ENCODE results near the gene DPY30. TPM values are rescaled to one million over a fixed set of nuclear protein-coding genes. Genes with fewer than 3 reads are reported as not detected.
A peak's percentile ranks its signal among the peaks of the same experiment; 100 is the strongest.

The DPY30 gene
- 70.1 TPM for total RNA-seq (ENCODE audit: unreplicated experiment)
- long read RNA-seq, transcript DPY30-202 (5 exons, 708 nt), result major isoform, 20 of 28 reads
- long read RNA-seq, partial matches to known transcripts, result 2 of 28 reads
- long read RNA-seq, other reads (novel, unspliced or antisense), result 3 of 28 reads

- TF ChIP-seq, protein P1, sequence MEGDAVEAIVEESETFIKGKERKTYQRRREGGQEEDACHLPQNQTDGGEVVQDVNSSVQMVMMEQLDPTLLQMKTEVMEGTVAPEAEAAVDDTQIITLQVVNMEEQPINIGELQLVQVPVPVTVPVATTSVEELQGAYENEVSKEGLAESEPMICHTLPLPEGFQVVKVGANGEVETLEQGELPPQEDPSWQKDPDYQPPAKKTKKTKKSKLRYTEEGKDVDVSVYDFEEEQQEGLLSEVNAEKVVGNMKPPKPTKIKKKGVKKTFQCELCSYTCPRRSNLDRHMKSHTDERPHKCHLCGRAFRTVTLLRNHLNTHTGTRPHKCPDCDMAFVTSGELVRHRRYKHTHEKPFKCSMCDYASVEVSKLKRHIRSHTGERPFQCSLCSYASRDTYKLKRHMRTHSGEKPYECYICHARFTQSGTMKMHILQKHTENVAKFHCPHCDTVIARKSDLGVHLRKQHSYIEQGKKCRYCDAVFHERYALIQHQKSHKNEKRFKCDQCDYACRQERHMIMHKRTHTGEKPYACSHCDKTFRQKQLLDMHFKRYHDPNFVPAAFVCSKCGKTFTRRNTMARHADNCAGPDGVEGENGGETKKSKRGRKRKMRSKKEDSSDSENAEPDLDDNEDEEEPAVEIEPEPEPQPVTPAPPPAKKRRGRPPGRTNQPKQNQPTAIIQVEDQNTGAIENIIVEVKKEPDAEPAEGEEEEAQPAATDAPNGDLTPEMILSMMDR (IDR thresholded peaks at IDR 0.05; ENCODE audit: unreplicated experiment), result no peak
- Mint-ChIP-seq H3K36me3 (ENCODE audit: low read depth, unreplicated experiment) (no peaks in the 10 kb centered on the region), H3K9me3 (ENCODE audit: unreplicated experiment) (no peaks in the 10 kb centered on the region), H3K27me3 (ENCODE audit: unreplicated experiment) (no peaks in the 10 kb centered on the region), H3K27ac (ENCODE audit: unreplicated experiment) (peak within 1 kb of the TSS; percentile 91), H3K4me3 (ENCODE audit: unreplicated experiment) (peak within 1 kb of the TSS; percentile 97), H3K4me1 (ENCODE audit: unreplicated experiment) (peaks cover 6% of the 10 kb centered on the region)
- peak; percentile 91 for DNase-seq (ENCODE audit: low spot score)
These were observed at the start of gene DPY30 for GRCh38 chr2:32039447-32040219. TSS of gene DPY30 (minus strand) at chr2:32039805. CDS start at chr2:32039456, 349 bp downstream.

DNA sequence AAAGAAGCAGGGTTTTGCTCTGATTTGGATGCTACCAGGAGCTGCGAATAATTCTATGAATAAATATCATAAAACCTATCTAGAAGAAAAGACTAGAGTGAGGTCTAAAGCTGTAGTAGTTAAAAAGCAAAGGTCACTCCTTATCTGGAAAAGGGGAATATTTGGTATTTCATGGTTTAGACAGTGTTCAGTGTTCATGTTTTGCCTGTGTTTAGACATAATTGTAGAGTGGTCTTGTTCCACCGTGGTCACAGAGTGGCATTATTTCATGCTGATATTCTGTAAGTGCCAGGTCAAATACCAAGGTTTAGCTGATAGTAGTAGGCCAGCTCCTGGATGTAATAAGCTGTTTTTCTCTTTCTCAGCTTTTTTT, 34.5 kb upstream of the DPY30 start:
- DNase-seq (ENCODE audit: low spot score), result no peak
- no peaks in the 10 kb centered on the region for H3K36me3 Mint-ChIP-seq (ENCODE audit: low read depth, unreplicated experiment)
- H3K4me3 Mint-ChIP-seq (ENCODE audit: unreplicated experiment), result no peak overlapping the region
- no peaks in the 10 kb centered on the region for H3K4me1 Mint-ChIP-seq (ENCODE audit: unreplicated experiment)
- H3K9me3 Mint-ChIP-seq (ENCODE audit: unreplicated experiment), result no peaks in the 10 kb centered on the region
- no peaks in the 10 kb centered on the region for H3K27me3 Mint-ChIP-seq (ENCODE audit: unreplicated experiment)
- TF ChIP-seq, protein P1 (IDR thresholded peaks at IDR 0.05; ENCODE audit: unreplicated experiment), result no peak
- H3K27ac Mint-ChIP-seq (ENCODE audit: unreplicated experiment), result no peak overlapping the region

DNA sequence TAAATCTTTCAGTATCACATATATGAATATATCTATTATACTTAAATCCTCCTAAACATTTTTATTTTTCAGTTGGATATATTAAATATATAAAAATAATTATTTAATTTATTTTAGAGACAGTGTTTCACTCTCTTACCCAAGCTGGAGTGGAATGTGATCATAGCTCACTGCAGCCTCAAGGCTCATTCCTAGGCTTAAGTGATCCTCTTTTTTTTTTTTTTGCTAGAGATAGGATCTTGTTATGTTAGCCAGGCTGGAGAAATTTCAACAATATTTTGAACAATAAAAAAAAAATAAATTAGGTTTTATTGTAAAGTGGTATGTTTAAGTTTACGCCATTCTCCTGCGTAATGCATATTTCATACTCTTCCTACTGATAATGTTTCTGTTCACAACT, 27.9 kb upstream of the DPY30 start:
- Mint-ChIP-seq H3K9me3 (ENCODE audit: unreplicated experiment) (no peaks in the 10 kb centered on the region), H3K36me3 (ENCODE audit: low read depth, unreplicated experiment) (peaks cover 1% of the 10 kb centered on the region), H3K27me3 (ENCODE audit: unreplicated experiment) (peaks cover 1% of the 10 kb centered on the region), H3K4me3 (ENCODE audit: unreplicated experiment) (no peak overlapping the region), H3K4me1 (ENCODE audit: unreplicated experiment) (peaks cover 12% of the 10 kb centered on the region), H3K27ac (ENCODE audit: unreplicated experiment) (no peak overlapping the region)
- TF ChIP-seq, protein P1 (IDR thresholded peaks at IDR 0.05; ENCODE audit: unreplicated experiment), result no peak
- DNase-seq (ENCODE audit: low spot score), result no peak

DNA sequence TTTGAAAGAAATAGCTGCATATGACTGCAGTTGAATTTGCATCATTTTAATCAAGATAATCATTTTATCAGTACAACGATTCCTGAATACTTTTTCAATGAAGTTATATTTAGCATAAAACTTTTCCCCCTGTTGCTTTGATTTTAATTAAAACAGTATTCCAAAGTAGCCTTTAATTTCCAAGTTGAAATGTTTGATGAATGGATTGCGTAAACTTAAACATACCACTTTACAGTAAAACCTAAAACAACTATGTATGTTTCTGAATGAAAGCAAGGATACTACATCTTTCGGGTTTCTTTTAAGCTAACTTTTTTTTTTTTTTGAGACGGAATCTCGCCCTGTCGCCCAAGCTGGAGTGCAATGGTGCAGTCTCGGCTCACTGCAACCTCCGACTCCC, 25.1 kb upstream of the DPY30 start:
- H3K9me3 Mint-ChIP-seq (ENCODE audit: unreplicated experiment), result no peaks in the 10 kb centered on the region
- peaks cover 19% of the 10 kb centered on the region for H3K4me1 Mint-ChIP-seq (ENCODE audit: unreplicated experiment)
- TF ChIP-seq, protein P1 (IDR thresholded peaks at IDR 0.05; ENCODE audit: unreplicated experiment), result no peak
- peaks cover 4% of the 10 kb centered on the region for H3K27me3 Mint-ChIP-seq (ENCODE audit: unreplicated experiment)
- no peak overlapping the region for H3K27ac Mint-ChIP-seq (ENCODE audit: unreplicated experiment)
- DNase-seq (ENCODE audit: low spot score), result no peak
- H3K4me3 Mint-ChIP-seq (ENCODE audit: unreplicated experiment), result peak overlapping the region; percentile 98
- peaks cover 7% of the 10 kb centered on the region for H3K36me3 Mint-ChIP-seq (ENCODE audit: low read depth, unreplicated experiment)

GRCh38 chr2:32064021-32064601, 24.5 kb upstream of the DPY30 start:
- DNase-seq (ENCODE audit: low spot score), result no peak
- H3K27me3 Mint-ChIP-seq (ENCODE audit: unreplicated experiment), result peaks cover 4% of the 10 kb centered on the region
- H3K36me3 Mint-ChIP-seq (ENCODE audit: low read depth, unreplicated experiment), result peaks cover 7% of the 10 kb centered on the region
- H3K4me1 Mint-ChIP-seq (ENCODE audit: unreplicated experiment), result peaks cover 19% of the 10 kb centered on the region
- H3K4me3 Mint-ChIP-seq (ENCODE audit: unreplicated experiment), result peak overlapping the region; percentile 98
- H3K9me3 Mint-ChIP-seq (ENCODE audit: unreplicated experiment), result no peaks in the 10 kb centered on the region
- TF ChIP-seq, protein P1 (IDR thresholded peaks at IDR 0.05; ENCODE audit: unreplicated experiment), result no peak
- peak overlapping the region; percentile 74 for H3K27ac Mint-ChIP-seq (ENCODE audit: unreplicated experiment)
